HG03342 (cell line): ENCODE data around the gene GNAS-AS1.
"Not testable (repeated sequence)": the region's sequence is repeated elsewhere in the genome, so short reads cannot be mapped to it uniquely, and the experiment has no call there.

Experiments used
- ATAC-seq: cut with Tn5 transposase; IDR thresholded peaks from one replicate; pipeline ENCODE4 v1.9.1; 2021; ENCODE audit warnings: mild to moderate bottlenecking, moderate library complexity; ENCODE audit not compliant: unreplicated experiment

The GNAS-AS1 gene

DNA sequence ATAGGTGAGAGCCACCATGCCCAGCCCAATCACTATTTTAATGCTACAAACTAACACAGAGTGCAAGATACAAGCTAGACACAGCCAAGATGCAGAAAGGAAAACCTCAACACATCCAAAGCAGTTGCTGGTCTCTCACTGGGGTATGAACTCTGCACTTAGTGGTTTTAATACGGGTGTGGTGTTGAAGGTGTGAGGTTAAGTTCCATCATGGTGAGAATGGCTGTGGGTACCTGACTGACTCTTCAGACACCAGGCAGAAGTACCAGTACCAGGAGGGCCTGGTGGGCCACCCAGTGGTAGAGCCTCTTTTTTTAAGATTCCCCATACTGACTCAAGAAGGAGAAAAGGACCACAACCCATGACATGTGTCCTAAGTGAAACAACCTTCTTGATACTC lies 13.0 kb downstream of the GNAS-AS1 start:
- ATAC-seq: no peak

DNA sequence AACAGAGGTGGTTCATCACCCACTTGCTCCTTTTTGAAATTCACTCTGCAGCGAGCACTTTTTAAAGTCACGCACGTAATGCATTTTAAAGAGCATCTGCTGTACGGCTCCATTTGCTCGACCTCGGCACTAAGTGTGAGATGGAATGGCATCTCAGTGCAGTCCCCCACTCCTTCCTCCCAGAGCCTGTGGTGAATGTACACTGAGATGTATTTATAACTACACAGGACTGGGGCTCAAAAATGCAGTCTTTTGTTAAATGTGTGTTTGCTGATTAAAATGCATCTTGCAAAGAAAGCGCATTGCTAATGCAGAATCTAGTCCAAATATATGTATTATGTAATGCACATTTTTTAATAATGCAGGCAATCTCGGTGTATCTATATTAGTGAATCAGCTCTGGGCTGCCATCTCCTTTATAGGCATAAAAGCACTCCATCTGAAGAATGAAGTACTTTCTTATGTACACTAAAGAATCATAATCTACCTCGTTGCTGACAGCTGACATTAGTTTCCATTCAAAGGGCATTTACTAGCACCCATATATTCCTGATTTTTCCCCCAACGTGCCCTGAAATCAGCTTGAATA lies 14.0 kb downstream of the GNAS-AS1 start:
- ATAC-seq: no peak

DNA sequence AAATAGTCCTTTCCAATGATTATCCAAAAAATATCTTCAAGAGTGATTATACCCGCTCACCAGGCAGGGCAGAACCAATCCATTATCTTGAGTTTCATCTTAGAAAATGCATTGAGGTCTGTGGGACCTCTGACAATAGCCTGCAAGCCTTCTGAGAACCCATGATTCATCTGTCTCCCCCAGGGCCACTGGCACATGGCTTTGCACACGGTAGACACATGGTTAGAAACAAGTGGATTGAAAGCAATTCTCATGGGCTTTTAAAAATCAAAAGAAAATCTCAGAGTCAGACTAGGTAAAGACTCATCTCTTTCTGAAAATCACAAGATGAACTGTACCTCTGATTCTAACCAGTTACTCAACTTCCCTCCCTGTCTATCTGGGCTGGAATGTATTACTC lies 15.5 kb downstream of the GNAS-AS1 start:
- no peak for ATAC-seq

GRCh38 chr20:58833921-58834320 lies 16.8 kb downstream of the GNAS-AS1 start:
- no peak for ATAC-seq

DNA sequence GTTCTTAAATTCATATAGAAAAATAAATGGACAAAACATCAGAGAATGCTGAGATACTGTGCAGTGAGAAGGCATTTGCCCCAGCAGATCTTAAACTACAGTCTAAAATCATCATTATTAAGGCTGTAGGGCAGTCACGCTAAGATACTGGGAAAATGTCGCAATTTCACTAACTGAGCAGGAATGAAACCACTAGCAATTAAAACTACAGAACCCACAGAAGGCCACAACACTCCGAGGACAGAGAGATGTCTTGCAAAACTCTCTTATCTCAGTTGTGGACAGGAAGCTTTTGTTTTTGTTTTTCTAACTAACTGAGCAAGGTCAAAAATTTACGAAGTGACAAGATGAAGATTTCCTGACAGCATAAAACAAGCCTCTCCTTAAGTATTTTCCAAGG lies 18.2 kb downstream of the GNAS-AS1 start:
- no peak for ATAC-seq

- no peak for ATAC-seq
These were observed 21.2 kb downstream of the GNAS-AS1 start for GRCh38 chr20:58829531-58829941.

- ATAC-seq: not testable (repeated sequence)
These were observed 21.9 kb downstream of the GNAS-AS1 start for GRCh38 chr20:58828804-58829203.

DNA sequence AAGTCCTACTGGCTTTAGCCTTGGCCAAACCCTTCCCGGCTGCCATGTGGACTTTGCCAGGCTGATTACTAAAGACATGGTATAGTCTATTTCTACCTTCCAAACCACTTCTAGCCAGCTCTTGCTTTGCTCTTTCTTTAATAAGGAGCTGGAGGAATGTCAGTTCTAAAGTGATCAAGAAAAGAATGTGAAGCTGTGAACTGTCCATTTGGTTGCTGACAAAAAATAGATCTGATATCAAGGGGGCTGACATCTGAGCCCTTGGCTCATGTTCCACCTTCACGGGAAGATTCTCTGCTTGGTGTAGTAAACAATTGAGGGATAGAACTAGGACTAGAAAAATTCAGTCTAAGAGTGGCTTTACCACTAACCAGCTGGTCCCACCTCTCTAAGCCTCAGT lies 22.6 kb downstream of the GNAS-AS1 start:
- ATAC-seq: no peak

- no peak for ATAC-seq
These were observed 24.4 kb downstream of the GNAS-AS1 start for GRCh38 chr20:58826271-58826670.

DNA sequence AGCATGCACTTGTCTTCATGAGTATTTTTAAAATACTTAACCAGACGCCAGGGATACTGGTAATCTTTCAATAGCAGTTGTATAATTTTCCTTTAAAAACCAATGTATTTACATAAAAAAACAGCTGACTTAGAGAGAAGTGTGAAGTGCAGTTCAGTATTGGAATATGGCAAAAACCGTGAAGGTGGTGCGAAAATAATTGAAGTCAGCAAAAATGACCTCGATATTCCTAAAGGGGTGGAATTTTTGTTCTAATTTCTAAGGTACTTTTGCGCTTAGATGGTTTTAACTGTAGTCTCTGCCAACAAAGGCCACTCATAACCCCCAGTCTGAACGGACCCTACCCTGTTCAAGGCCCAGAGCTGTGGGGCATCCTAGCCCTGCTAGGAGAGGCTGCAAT lies 25.3 kb downstream of the GNAS-AS1 start:
- no peak for ATAC-seq

- no peak for ATAC-seq
These were observed 25.9 kb downstream of the GNAS-AS1 start for GRCh38 chr20:58824843-58825242.

GRCh38 chr20:58822748-58823730 lies 27.7 kb downstream of the GNAS-AS1 start:
- ATAC-seq: no peak

- no peak for ATAC-seq
These were observed 28.6 kb downstream of the GNAS-AS1 start for GRCh38 chr20:58822149-58822548.

DNA sequence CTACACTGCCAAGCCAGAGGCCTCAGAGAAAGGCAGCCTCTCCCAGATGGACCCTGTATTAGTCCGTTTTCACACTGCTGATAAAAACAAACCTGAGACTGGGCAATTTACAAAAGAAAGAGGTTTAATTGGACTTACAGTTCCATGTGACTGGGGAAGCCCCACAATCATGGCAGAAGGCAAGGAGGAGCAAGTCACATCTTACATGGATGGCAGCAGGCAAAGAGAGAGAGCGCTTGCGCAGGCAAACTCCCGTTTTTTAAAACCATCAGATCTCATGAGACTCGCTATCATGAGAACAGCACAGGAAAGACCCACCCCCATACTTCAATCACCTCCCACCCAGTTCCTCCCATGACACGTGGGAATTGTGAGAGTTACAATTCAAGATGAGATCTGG lies 30.2 kb downstream of the GNAS-AS1 start:
- ATAC-seq: not testable (repeated sequence)

DNA sequence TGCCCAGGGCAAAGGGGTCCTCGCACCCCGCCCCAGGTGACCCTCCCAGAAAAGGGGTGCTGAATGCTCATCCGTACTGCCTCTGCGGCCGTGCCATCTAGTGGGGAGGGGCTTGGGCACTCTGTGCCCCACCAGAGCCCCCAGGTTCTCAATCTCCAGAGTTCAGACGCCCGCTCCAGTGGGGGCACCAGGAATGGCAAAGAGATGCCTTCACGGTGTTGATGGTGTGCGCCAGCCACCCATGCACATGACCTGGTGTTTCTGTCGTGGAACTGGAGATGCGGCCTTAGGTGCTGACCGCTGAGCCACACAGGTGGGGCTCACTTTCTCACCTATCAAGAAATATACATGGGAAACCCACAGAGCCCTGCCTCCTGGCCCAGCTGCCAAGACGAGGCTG lies 30.8 kb downstream of the GNAS-AS1 start:
- no peak for ATAC-seq

DNA sequence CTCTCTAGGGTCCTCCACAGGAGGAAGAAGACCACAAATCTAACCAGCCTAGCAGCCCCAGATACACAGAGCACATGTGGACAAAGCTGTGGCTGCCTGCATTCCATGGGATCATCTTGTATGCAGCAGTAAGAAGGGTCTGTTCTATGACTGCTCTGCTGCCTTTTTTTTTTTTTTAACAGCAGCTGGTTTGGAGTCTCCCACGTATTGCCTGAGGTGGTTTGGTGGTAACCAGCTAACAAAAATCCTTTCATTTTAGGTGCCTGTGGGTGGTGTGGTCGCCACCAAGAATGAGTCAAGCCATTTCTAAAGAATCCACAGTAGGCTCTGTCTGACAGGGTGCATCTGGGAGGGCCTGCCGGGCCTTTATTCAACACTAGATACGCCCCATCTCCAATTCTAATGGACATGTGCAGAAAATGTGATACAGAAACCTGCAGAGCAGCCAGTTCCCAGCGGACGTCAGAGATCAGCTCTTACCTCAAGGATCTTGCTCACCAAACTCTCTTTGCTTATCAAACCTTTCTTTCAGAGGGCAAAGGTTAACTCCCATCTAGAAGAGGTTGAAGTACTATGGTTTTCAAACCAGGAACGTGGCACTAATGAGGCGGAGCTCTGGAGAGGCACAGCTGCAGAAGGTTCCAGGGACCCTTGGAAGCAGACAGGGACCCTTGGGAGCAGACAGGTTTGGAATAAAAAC lies 32.0 kb downstream of the GNAS-AS1 start:
- ATAC-seq: no peak

DNA sequence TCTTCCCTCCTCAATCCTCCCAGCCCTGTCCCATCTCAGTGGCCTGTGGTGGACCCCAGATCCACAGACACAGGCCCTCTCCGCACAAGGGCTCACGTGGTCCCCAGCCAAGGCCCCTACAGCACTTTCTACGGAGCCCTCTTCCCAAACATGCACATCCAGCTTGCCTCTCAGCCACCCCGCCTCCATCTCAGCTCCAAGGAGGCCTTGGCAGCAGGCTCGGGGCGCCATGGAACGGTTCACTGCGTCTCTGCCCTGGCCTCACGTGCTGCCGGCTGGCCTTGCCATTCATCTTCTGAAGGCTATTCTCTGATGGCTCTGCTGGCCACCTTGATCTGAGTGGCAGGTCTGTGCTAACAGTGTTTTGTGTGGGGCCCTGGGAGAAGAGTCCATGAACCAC lies 33.0 kb downstream of the GNAS-AS1 start:
- no peak for ATAC-seq

DNA sequence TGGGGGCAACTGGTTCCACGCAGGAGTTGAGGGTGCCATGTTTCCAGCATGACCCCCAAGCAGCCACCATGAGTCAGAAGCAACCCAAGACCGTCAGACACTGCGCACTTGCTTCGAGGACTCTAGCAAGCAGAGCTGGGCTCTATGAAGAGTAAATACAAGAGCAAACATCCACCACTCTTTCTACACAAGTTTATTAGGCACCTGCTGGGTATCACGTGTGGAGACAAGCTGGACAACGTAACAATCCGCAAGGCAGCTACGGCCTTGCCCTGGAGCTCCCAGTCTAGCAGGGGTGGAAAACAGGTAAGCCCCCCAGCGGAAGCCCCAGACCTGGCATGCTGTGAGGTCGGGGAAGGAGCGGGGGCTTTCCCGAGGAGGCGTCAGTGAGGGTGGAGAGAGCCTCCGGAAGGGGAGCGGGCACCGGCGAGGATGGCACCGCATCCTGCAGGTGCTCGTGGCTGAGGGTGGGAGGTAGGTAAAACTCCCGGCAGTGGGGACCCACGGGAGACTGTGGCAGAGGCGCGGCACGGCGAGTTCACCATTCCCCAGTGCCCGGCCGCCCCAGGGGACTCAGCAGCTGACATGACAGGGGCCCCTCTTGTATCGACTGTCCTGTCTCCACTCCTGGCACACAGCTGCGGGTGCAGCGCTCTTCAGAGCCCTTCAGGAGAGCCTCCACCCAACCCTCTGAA lies 33.6 kb downstream of the GNAS-AS1 start:
- no peak for ATAC-seq

DNA sequence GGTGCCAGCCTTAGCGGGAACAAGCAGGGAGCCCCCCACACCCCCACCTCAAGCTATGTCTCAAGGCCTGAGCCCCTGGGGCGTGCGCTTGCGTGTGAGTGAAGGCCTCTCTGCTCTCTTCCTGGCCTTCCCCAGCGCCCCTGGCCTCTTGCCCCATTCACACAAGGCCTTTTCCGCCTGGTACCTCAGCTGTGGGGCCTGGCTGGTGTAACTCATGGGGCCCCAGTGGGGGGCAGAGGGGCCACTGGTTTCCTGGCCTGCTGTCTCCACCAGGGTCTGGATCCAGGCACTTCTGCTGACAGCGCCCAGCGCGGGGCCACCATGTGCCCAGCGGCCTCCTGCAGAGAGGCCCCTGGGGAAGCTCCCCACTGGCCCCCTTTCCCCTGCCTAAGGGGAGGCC lies 34.7 kb downstream of the GNAS-AS1 start:
- no peak for ATAC-seq

DNA sequence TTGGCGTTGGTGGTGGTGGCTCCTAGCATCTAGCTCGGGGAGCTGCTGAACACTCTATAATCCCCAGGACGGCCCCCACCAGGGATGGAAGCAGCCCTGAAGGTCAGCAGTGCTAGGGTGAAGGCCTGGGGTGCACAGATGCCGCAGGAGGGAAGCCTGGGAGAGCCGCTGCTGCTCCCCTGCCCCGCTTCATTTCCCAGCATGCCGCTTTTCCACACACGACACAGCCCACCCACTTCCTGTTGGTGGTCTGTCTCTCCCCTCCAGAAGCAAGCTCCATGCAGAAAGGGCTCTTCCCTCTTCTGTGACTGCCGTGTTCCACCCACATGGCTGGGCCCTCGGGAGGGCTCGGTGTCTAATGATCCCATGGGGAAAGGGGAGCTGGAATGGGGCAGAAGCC lies 35.3 kb downstream of the GNAS-AS1 start:
- ATAC-seq: no peak

GRCh38 chr20:58813369-58813768 lies 37.3 kb downstream of the GNAS-AS1 start:
- ATAC-seq: no peak
